Amniotic stem cell (primary cell): ENCODE measurements around the gene ANKRD13D.

Source experiments
- DNase-seq: peaks from one replicate; lab custom pipeline; 2025; lab: John Stamatoyannopoulos, UW

Gene ANKRD13D

DNA sequence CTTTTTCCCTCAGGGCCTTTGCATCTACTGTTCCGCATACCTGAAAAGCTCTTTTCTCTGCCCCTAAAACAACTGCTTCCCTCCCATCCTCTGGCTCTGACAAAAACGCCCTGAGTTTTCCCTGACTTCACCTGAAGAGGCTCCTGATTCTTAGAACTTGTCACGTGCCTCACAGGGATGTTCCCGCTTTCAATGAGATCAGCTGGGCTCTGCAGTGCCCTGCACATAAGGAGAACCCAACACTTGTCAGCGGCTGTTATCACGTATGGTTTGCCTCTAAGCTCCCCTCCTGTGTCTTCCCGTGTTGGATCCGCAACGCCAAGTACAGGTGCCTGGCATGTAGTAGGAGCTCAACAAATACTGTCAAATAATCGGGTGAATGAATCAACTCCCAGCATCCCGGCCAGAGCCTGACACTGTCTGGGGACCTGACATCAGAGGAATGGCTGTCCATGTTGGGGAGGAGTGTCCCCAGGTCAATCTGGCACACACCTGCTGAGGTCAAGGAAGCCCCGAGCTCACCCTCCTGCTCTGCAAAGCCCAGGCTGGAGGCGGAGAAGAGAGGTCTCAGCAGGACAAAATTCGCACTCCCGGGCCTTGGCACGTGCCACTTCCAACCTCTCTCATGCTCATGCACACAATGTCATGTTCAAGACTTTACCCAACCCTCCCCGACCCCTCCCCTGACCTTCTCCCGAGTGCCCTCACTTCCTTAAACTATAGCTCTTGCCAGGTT is 27.0 kb upstream of the ANKRD13D start:
- no peak for DNase-seq

DNA sequence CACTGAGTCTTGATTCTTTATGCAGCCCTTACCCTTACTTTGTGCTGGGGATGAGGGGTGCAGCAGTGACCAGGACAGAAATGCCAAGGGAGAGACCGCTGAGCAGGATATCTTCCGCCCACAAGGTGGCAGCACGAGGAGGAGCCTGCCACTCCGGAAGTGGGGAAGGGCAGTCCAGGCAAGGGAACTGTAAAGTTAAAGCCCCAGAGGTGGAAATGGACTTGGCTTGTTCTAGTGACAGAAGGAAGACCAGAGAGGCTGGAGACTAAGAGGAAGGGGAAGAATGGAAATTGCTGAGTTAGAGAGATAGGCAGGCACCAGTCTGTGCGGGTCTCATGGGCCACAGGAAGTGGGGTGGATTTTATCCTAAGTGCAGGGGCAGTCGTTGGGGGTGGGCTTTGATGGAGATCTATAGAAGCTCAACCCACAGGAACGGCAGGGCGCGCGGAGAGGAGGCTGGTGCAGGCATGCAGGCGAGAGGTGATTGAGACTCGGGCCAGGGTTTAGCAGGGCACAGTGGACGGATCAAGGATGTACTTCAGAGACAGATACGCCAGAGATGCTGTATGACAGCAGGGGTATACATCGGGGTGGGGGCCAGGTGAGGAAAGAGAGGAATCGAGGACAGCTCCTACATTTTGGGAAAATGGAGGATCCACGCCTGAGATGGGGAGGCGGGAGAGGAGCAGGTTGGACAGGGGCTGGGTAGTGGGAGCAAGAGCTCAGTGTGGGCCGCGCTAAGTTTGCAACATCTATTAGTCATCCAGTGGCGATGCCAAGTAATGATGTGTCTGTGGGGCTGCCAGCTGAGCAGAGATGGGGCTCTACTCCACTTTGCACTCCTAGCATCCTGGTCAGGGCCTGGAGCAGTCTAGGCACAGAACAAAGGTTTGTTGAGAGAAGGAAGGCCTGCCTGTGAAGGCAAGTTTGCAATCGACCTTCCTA is 26.1 kb upstream of the ANKRD13D start:
- DNase-seq = peak; percentile 64

DNA sequence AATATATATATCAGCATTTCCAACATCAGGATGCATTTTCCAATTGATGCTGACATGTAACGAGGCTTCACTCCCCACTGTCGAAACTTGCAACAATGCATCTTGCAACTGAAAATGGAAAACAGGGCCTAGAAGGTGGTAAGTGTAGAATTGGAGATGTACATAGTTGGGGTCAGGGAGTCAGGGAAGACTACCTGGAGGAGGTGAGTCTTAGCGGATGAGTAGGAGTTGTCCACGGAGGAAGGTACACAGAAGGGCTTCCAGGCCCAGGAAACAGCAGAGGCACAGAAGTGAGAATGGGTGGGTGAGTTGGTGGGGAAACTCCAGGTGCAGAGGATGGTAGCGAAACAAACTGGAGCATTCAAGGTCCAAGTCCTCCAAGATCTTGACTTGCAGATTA is 24.8 kb upstream of the ANKRD13D start:
- DNase-seq = no peak

DNA sequence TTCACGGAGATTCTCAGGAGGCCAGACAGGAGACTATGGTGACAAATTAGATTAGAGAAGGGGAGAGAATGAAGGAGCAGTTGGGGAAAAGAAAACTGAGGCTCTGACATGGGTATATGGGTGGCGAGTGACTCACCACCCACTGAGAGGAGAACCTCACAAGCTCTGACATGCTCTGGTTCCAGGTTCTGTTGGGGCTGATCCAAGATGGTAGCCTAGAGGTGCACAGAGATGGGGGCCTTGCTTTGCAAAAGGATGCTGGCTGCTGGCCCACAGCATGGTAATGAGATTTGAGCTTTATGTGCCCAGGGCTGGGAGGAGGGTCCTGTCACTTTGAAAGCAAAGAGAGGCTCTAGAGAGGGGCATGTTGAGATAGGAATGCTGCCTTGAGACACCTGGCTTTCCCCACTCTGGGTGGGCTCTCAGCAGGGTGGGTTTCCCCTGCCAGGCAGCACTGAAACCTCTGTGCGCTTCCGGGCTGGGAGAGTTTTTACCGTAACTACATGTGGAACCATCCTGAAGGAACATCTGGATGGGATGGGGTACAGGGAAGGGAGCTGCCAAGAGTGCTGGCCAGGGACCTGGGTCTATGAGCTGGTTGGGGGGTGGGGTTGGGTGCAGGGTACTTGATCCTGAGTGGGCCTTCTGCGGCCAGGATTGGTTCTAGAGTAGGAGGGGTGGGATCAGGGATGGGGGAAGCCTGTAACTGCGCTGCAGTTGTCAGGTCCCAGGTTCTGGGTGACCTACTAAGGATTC is 24.0 kb upstream of the ANKRD13D start:
- no peak for DNase-seq

DNA sequence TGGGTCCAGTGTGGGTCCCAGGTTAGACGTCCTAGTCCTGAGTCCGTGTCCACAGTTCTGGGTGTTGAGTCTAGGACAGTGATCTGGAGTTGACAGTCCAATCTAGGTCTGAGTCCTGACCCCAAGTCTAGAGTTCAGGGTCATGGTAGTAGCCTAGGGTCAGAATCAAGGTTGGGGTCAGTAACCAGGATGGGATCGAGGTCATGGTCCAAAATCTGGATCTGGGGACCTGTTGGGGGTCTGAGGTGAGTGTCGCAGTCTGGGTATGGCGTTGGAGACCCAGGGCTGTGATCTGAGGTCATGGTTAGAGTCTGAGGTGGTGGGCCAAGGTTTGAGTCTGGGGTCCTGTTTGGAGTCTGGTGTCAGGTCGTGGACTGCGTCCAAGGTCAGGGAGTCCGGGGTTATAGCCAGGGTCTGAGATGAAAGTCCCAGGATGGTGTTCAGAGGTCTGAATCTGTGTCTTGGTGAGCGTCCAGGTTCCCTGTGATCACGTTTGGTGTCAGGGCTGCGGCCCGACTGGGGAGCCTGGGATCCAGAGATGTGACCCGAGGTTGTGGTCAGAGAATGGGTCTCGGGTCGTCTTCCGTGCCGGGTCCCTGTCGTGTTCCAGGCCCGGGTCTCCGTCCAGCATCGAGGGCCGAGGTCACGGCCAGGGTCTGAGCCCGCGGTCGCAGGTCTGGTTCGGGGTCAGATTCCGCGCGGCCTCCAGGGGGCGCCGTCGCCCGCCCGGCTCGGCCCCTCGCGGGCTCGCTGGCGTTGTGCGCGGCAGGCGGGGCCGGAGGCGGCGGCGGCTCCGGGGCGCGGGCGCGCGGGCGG is 23.3 kb upstream of the ANKRD13D start:
- no peak for DNase-seq

- no peak for DNase-seq
Measured at GRCh38 chr11:67266449-67267187, 22.5 kb upstream of the ANKRD13D start, which contains the start of gene GRK2. TSS of gene GRK2 (plus strand) at chr11:67266473. CDS start at chr11:67266700, 227 bp downstream.

- DNase-seq = no peak
Measured at GRCh38 chr11:67267188-67268080, 21.7 kb upstream of the ANKRD13D start.

DNA sequence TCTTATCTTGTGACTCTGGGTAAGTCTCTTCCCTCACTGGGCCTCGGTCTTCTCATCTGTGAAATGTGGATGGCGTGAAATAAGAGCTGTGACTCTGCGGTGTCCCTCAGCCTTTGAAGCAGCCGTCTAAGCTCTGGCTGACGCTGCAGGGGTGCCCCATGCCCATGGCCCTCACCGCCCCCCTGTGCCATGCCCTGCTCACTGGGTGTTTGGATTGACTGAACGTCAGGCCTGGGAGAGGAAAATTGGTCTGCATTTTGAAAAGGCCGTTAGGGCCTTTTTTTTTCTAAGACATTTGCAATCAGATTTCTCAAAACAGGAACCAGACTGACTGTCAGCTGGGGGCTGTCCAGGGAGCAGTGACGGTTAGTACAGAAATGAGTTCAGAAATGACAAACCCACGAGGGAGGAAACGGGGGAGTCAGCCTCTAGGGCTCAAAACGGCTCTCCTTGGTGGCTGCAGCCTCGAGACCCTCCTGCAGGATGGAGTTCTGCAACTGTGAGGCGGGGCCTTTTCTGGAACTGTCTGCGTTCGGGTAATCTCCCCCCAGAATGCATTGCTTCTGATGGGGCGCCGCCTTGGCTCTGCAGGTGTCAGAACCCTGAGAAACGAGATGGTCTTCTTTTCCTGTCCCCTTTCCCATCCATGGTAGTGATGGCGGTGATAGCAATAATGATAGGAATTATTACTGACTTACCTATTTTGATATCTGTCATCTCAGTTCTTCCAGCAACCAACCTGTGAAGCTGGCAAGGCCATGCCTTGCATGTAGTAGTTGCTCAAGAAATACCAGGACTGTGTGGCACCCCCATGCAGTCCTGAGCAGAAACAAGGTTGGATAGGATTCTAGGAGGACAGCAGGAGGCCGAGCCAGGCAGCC is 20.8 kb upstream of the ANKRD13D start:
- DNase-seq = no peak

DNA sequence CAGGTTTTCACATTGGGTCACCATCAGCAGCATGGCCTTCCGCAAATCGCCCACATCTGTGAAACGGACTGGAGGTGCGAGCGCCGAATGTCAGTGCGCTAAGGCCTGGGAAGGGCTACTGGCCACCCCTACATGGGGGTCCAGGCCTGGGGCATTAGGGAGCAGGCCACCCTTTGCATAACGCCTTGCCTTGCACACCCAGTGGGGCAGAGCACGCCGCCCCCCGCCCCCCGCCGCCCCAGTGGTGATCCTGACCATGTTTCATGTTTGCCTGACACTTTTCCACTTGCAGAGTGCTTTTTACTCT is 20.2 kb upstream of the ANKRD13D start:
- no peak for DNase-seq

DNA sequence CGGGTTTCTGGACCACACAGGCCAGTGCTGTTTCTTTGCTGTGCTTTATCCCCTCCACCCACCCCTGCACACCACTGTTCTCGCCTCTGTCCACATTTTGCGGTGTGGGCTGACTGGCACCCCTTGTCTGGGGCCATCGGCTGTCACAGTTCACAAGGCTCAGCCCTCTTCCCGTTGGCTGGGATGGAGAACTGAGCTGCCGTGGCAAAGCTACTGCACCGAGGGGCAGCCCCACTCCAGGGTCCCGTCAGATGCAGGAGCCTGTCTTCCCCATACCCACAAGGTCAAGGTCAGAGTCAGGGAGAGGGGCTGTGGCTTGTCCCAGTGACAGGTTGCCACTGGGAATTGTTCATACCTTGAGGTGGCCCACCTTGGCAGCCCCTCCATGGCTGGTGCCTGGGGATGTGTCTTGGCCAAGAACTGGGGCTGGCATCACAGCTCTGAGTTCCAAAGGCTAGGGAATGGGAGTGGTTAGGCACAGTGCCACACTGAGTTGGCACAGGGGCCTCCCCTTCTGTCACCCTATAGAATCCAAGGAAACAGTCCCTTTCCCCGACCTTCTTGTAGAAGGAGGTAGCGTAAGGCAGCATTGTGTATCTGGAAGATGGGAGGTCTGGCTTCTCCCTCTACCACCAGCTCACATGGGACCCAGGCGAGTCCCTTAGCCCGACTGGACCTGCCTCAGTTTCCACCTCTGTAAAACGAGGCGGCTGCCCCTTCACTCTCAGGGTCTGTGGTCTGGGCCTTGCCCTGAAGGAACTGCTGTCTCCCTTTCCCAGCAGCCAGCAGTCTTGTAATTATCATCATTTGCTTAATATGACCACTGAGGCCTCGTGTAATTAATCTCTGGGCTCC is 19.5 kb upstream of the ANKRD13D start:
- DNase-seq = no peak

- DNase-seq = no peak
Measured at GRCh38 chr11:67270256-67271204, 18.6 kb upstream of the ANKRD13D start.

DNA sequence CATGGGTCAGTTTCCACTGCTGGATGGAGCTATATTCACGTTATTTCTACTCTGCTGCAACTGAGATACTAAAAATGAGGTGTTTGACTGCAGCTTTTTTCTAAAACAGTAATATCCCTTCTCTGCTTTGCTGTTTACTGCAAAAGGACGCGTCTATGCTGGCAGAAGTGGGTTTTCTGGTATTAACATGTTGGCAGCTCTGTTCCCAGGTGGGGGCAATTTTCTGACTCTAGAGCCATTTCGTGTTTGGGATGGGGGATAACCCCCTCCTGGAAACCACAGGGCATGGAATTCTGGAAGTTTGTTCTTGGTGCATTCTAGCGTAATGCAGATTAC is 17.9 kb upstream of the ANKRD13D start:
- DNase-seq = no peak

DNA sequence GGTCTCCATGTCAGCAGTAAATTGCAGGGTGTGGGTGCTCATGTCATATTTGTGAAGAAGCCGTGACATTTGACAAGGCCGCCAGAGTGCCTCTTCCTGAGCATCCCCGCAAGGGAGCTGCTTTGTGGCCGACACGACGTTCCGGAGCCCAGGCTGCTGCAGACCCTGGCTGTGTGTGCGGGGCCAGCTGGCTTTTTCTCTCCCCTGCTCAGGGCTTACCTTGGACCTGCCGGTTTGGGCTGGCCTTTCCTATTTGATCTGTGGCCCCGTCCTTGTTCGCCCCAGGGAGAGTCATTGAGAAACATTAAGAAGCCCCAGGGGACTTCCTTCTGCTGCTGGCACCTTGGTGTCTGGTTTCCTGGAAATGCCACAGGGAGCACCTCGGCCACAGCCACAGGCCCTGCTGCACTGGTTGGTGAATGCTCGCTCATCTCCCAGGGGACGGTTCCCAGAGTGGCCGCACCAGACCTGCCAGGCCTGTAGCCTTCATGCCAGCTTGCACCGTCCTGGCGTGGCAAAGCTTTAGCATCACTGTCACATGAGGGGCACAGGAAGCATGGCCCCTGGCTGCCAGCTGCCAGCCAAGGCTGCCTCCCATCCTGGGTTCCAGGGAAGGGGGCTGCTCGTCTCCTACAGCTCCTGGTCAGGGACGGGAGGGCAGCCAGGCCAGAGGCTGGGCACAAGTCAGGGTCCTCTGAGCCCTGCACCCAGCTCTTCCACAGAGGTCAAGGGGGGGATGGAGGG is 17.4 kb upstream of the ANKRD13D start:
- DNase-seq = no peak

DNA sequence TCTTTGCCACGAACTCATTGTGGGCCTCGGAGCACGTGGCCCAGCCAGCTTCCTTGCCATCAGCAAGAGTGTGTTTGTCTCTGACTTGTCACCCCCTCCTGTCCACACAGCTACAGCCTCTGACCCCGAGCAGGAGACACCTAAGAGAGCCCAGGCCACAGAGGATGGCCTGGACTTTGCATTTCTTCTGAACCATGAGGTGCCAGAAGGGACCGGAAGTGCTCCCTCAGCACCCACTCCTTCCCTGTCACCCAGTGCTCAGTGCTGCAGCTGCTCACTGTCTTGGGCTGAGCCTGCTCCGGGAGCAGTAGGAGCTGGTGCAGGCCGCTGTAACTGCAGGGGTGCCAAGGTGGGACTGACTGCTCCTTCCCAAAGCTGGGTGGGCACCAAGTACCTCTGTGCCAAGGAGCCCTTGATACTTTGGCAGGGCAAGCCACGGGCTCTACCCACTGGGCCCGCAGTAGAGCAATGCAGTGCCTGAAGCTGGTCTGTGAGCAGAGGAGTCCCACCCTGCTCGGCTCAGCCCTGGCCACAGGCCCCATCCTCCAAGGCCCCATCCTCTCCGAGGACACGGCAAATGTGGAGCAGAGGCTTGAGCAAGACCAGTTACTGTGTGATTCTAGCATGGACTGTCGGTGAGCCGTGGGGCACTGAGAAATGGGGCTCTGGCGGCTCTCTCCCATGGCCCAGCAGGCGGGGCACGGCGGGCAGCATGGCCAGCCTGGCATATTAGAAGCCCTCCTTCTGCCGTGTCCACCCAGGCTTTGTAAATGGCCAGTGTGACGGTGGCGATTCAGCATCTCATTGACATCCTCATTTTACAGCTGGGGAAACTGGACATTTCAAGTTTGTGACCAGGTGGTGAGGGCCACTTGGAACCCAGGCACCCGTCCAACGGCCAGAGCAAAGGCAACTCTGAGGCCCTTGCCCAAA is 16.5 kb upstream of the ANKRD13D start:
- no peak for DNase-seq
